ENCODE measurements around the gene HECTD2.

DNA sequence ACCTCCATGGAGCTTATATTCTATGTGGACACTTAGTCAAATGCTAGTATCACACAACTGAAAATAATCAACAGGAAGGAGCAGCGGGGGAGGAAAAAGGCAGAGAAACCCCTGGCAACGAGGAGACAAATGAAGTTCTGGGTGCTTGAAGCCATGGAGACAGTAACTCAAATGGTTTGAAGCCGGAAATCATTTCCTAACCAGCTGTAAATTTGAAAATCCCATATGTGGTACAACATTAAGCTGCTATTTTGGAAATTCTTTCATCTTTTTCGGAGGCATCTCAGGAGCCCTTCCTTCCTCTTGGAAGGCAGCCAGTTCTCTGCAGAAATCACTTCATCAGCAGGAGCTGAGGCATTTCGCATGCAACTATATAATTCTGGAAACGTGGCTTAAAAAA lies 131.3 kb downstream of the HECTD2 start:
- TF ChIP-seq CTCF (IDR thresholded peaks at IDR 0.05; ENCODE audit: low read depth, low read length) (no peak), EZH2phosphoT487 (IDR thresholded peaks at IDR 0.05; ENCODE audit: low read depth) (no peak)
